ENCODE measurements around the gene RUVBL2.
"Not testable (repeated sequence)": the region's sequence is repeated elsewhere in the genome, so short reads cannot be mapped to it uniquely, and the experiment has no call there.

RUVBL2 gene

GRCh38 chr19:49018388-49019241, 24.9 kb downstream of the RUVBL2 start:
- DNase-seq (ENCODE audit: low spot score), result not testable (repeated sequence)

GRCh38 chr19:49019242-49019932, 25.7 kb downstream of the RUVBL2 start:
- DNase-seq (ENCODE audit: low spot score), result no peak

- DNase-seq (ENCODE audit: low spot score), result no peak
Observed at GRCh38 chr19:49020342-49020741, 26.7 kb downstream of the RUVBL2 start.

- DNase-seq (ENCODE audit: low spot score), result no peak
Observed at GRCh38 chr19:49020931-49021895, 27.5 kb downstream of the RUVBL2 start.

- no peak for DNase-seq (ENCODE audit: low spot score)
Observed at GRCh38 chr19:49022116-49022515, 28.4 kb downstream of the RUVBL2 start.

- DNase-seq (ENCODE audit: low spot score), result not testable (repeated sequence)
Observed at GRCh38 chr19:49024233-49024632, 30.5 kb downstream of the RUVBL2 start, which contains the start of gene CGB3. Gene CGB3, minus strand, starts transcription at chr19:49024333. Its CDS starts 362 bp downstream, at chr19:49023971.

- DNase-seq (ENCODE audit: low spot score), result not testable (repeated sequence)
Observed at GRCh38 chr19:49025088-49025487, 31.4 kb downstream of the RUVBL2 start.

- DNase-seq (ENCODE audit: low spot score), result not testable (repeated sequence)
Observed at GRCh38 chr19:49025599-49025998, 31.9 kb downstream of the RUVBL2 start.

GRCh38 chr19:49028686-49029085, 35.0 kb downstream of the RUVBL2 start:
- DNase-seq (ENCODE audit: low spot score), result not testable (repeated sequence)

- DNase-seq (ENCODE audit: low spot score), result not testable (repeated sequence)
Observed at GRCh38 chr19:49029749-49030148, 36.1 kb downstream of the RUVBL2 start.

- not testable (repeated sequence) for DNase-seq (ENCODE audit: low spot score)
Observed at GRCh38 chr19:49030323-49030722, 36.6 kb downstream of the RUVBL2 start.

GRCh38 chr19:49031642-49032301, 38.1 kb downstream of the RUVBL2 start, which contains the start of gene CGB2:
Gene CGB2, plus strand, starts transcription at chr19:49031890. Its CDS starts 206 bp downstream, at chr19:49032096.
- not testable (repeated sequence) for DNase-seq (ENCODE audit: low spot score)

GRCh38 chr19:49036815-49037214, 43.1 kb downstream of the RUVBL2 start, which contains the start of gene CGB1:
Gene CGB1, minus strand, starts transcription at chr19:49036895. Its CDS starts 184 bp downstream, at chr19:49036711.
- not testable (repeated sequence) for DNase-seq (ENCODE audit: low spot score)

- not testable (repeated sequence) for DNase-seq (ENCODE audit: low spot score)
Observed at GRCh38 chr19:49038111-49038510, 44.4 kb downstream of the RUVBL2 start.

GRCh38 chr19:49038557-49039276, 45.0 kb downstream of the RUVBL2 start:
- not testable (repeated sequence) for DNase-seq (ENCODE audit: low spot score)

GRCh38 chr19:49039736-49040135, 46.0 kb downstream of the RUVBL2 start:
- DNase-seq (ENCODE audit: low spot score), result not testable (repeated sequence)

- DNase-seq (ENCODE audit: low spot score), result no peak
Observed at GRCh38 chr19:49042177-49042576, 48.5 kb downstream of the RUVBL2 start.

GRCh38 chr19:49042666-49043065, 49.0 kb downstream of the RUVBL2 start:
- not testable (repeated sequence) for DNase-seq (ENCODE audit: low spot score)

- DNase-seq (ENCODE audit: low spot score), result not testable (repeated sequence)
Observed at GRCh38 chr19:49043548-49043947, 49.9 kb downstream of the RUVBL2 start, which contains the start of gene CGB5. Gene CGB5, plus strand, starts transcription at chr19:49043848. Its CDS starts 362 bp downstream, at chr19:49044210.

GRCh38 chr19:49049011-49049410, 55.3 kb downstream of the RUVBL2 start, which contains the start of gene CGB8:
Gene CGB8, minus strand, starts transcription at chr19:49049111. Its CDS starts 372 bp downstream, at chr19:49048739.
- DNase-seq (ENCODE audit: low spot score), result not testable (repeated sequence)
